ENCODE data around the gene STOX2. TPM values are rescaled to one million over a fixed set of nuclear protein-coding genes. Genes with fewer than 3 reads are reported as not detected.

The STOX2 gene
- total and polyA plus RNA-seq, 2 of the 13 experiments (the other 11 are each of a cell fraction or from before 2014, with no cell fraction given), result 0.01 to 0.15 TPM

DNA sequence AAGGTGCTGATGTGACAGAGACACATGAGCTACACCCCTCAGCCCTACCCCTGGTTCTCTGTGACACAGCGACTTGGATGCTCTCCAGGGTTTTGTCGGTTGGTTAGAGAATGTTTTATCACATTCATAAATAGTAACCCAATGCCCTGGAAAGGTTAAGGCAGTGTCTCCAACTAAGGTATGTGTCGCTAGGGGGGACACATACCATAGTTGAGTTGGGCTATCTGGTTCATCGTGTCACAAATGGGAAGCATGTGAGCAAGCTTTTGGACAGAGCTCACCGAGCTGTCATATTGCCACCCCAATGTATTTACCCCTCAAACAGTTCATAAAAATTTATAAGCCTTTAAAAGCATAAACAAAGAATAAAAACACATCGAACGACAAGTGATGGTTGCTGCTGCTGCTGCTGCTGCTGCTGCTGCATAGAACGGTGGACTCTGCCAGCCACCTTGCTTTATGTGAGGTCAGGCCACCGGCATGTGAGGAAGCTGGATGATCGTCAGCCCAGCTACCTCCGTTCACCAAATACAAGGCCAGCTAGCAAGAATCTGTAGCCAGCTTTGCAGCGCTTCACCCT lies 55.9 kb downstream of the STOX2 start:
- ChIA-PET CTCF (ENCODE audit: low intra/inter-chr PET ratio, low total read pairs) (no interaction called here), POLR2A (no interaction called here)
- FAIRE-seq, result no peak
- Histone ChIP-seq H4K20me1 (ENCODE audit: insufficient read depth, low read length) (no peaks in the 10 kb centered on the region), H3K4me1 (ENCODE audit: insufficient read depth, low read length) (no peaks in the 10 kb centered on the region), H3K4me3 (replicated peaks in 1 of 3; ENCODE audit: insufficient read depth in 1 of 3, low read depth in 2 of 3, low read length in 3 of 3) (no peak overlapping the region), H3K9me3 (ENCODE audit: low read length) (no peaks in the 10 kb centered on the region), H3K27me3 (ENCODE audit: control insufficient read depth in 1 of 2, insufficient read depth in 2 of 2, low read length in 2 of 2) (peaks cover 0 to 1% of the 10 kb centered on the region in 2 experiments; a peak in 1 of 5 replicates), H3K36me3 (replicated peaks in 1 of 2; ENCODE audit: control insufficient read depth in 1 of 2, insufficient read depth in 2 of 2, low read length in 2 of 2) (no peaks in the 10 kb centered on the region), H3K27ac (ENCODE audit: extremely low read length, insufficient read depth, low read length) (no peak overlapping the region), H2AFZ (ENCODE audit: low read length) (no peak overlapping the region), H3K9ac (ENCODE audit: insufficient read depth, low read depth, low read length) (no peak overlapping the region), H3K79me2 (ENCODE audit: insufficient read depth, low read length) (no peaks in the 10 kb centered on the region), H3K4me2 (ENCODE audit: low read depth, low read length) (no peak overlapping the region)
- no peak for DNase-seq (ENCODE audit: low spot score)
- intact Hi-C loops (cut with micrococcal nuclease; ENCODE audit: unreplicated experiment) (no loop called here), in situ Hi-C loops (cut with HindIII; ENCODE audit: extremely low pct_ligation_motif_present, low pct_unique_long_range_greater_than_20kb) (no loop called here)
- 57% methylated on average over 12 of the region's 12 CpGs for WGBS (ENCODE audit: low lambda C conversion rate)
- BruUV-seq (replicated peaks), result no TSS peak
- ATAC-seq, result no peak
- TF ChIP-seq NCOR1 (IDR thresholded peaks at IDR 0.05; ENCODE audit: borderline replicate concordance, low read length) (no peak), ZNF713 (CRISPR knock-in tag; IDR thresholded peaks at IDR 0.05) (no peak), ZBTB7A (CRISPR knock-in tag; IDR thresholded peaks at IDR 0.05) (no peak), ZNF790 (CRISPR knock-in tag; IDR thresholded peaks at IDR 0.05; ENCODE audit: borderline replicate concordance) (no peak), FOXO1 (CRISPR knock-in tag; IDR thresholded peaks at IDR 0.05) (no peak), BCL6 (CRISPR knock-in tag; IDR thresholded peaks at IDR 0.05) (no peak), WIZ (CRISPR knock-in tag; IDR thresholded peaks at IDR 0.05) (no peak), ZNF451 (CRISPR knock-in tag; IDR thresholded peaks at IDR 0.05) (no peak), HDAC1 (CRISPR knock-in tag; IDR thresholded peaks at IDR 0.05) (no peak)
- TF ChIP-seq, protein P1, sequence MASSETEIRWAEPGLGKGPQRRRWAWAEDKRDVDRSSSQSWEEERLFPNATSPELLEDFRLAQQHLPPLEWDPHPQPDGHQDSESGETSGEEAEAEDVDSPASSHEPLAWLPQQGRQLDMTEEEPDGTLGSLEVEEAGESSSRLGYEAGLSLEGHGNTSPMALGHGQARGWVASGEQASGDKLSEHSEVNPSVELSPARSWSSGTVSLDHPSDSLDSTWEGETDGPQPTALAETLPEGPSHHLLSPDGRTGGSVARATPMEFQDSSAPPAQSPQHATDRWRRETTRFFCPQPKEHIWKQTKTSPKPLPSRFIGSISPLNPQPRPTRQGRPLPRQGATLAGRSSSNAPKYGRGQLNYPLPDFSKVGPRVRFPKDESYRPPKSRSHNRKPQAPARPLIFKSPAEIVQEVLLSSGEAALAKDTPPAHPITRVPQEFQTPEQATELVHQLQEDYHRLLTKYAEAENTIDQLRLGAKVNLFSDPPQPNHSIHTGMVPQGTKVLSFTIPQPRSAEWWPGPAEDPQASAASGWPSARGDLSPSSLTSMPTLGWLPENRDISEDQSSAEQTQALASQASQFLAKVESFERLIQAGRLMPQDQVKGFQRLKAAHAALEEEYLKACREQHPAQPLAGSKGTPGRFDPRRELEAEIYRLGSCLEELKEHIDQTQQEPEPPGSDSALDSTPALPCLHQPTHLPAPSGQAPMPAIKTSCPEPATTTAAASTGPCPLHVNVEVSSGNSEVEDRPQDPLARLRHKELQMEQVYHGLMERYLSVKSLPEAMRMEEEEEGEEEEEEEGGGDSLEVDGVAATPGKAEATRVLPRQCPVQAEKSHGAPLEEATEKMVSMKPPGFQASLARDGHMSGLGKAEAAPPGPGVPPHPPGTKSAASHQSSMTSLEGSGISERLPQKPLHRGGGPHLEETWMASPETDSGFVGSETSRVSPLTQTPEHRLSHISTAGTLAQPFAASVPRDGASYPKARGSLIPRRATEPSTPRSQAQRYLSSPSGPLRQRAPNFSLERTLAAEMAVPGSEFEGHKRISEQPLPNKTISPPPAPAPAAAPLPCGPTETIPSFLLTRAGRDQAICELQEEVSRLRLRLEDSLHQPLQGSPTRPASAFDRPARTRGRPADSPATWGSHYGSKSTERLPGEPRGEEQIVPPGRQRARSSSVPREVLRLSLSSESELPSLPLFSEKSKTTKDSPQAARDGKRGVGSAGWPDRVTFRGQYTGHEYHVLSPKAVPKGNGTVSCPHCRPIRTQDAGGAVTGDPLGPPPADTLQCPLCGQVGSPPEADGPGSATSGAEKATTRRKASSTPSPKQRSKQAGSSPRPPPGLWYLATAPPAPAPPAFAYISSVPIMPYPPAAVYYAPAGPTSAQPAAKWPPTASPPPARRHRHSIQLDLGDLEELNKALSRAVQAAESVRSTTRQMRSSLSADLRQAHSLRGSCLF (CRISPR knock-in tag; IDR thresholded peaks at IDR 0.05; ENCODE audit: borderline replicate concordance), result no peak
- TF ChIP-seq, protein P2, sequence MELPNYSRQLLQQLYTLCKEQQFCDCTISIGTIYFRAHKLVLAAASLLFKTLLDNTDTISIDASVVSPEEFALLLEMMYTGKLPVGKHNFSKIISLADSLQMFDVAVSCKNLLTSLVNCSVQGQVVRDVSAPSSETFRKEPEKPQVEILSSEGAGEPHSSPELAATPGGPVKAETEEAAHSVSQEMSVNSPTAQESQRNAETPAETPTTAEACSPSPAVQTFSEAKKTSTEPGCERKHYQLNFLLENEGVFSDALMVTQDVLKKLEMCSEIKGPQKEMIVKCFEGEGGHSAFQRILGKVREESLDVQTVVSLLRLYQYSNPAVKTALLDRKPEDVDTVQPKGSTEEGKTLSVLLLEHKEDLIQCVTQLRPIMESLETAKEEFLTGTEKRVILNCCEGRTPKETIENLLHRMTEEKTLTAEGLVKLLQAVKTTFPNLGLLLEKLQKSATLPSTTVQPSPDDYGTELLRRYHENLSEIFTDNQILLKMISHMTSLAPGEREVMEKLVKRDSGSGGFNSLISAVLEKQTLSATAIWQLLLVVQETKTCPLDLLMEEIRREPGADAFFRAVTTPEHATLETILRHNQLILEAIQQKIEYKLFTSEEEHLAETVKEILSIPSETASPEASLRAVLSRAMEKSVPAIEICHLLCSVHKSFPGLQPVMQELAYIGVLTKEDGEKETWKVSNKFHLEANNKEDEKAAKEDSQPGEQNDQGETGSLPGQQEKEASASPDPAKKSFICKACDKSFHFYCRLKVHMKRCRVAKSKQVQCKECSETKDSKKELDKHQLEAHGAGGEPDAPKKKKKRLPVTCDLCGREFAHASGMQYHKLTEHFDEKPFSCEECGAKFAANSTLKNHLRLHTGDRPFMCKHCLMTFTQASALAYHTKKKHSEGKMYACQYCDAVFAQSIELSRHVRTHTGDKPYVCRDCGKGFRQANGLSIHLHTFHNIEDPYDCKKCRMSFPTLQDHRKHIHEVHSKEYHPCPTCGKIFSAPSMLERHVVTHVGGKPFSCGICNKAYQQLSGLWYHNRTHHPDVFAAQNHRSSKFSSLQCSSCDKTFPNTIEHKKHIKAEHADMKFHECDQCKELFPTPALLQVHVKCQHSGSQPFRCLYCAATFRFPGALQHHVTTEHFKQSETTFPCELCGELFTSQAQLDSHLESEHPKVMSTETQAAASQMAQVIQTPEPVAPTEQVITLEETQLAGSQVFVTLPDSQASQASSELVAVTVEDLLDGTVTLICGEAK (IDR thresholded peaks at IDR 0.05), result no peak
- TF ChIP-seq, protein P2 (CRISPR knock-in tag; IDR thresholded peaks at IDR 0.05), result no peak
